ENCODE results near the gene ZNF470. TPM values are rescaled to one million over a fixed set of nuclear protein-coding genes. Genes with fewer than 3 reads are reported as not detected.

The ZNF470 gene
- 2.6 TPM for total RNA-seq
- long read RNA-seq, partial matches to known transcripts = 0 of 1 reads
- long read RNA-seq, other reads (novel, unspliced or antisense) = 1 of 1 reads

DNA sequence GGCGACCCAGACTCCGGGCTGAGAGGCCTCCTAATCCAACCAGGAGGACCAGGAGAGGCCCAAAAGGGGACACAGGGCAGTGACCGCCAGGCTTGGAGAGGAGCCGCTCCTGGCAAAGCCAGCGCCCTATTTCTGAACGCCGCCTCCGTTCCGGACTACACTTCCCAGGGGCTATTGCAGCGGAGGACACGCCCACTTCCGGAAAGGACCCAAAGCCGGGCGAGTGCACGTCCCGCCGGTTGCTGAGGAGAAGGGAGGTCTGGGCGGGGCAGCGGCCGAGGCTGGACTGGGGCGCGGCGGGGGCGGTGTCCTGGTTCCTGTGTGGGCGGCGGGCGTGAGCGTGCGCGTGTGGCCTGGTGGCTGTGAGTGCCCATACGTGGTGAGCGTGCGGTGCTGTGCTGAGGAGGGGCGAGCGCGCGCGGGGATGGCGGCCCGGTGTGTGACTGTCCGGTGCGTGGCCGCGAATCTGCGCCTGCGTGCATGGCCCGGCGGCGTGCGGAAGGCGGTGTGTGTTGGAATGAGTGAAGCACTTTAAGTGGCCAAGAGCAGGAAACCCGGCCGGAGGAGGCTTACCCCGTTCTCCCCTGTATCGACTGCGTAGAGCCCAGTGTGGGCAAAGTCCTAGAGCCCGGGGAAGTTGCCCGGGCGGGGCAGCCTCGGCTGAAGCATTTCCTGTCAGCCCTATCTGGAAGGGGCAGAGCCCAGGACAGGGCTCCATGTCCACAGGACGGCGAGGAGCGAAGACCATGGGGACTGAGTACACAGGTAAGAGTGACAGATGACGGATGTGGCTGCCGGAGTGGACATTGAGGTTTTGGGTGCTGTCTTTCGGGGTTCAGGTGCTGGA is at the start of gene ZNF470:
ZNF470 (plus strand) TSS at position 195 of the 847 bp plus-strand sequence. CDS start 2,844 bp downstream, outside the sequence.
- DNase-seq (peak; percentile 98), ATAC-seq (ENCODE audit: poor library complexity) (peak; percentile 100)
- intact Hi-C loops (cut with DNase I) = loop anchor here (2.0 kb wide), 1 partner anchor 29 kb away; the partner anchor contains the start of gene ZFP28

DNA sequence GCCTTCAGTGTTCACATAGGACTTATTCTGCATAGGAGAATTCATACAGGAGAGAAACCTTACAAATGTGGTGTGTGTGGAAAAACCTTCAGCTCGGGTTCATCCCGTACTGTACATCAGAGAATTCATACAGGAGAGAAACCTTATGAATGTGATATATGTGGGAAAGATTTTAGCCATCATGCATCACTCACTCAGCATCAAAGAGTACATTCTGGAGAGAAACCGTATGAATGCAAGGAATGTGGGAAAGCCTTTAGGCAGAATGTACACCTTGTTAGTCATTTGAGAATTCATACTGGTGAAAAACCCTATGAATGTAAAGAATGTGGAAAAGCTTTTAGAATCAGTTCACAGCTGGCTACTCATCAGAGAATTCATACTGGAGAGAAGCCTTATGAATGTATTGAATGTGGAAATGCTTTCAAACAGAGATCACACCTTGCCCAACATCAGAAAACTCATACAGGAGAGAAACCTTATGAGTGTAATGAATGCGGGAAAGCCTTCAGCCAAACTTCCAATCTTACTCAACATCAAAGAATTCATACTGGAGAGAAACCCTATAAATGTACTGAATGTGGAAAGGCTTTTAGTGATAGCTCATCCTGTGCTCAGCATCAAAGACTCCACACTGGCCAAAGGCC is 41.9 kb upstream of the ZNF470 start:
- ATAC-seq (ENCODE audit: poor library complexity) (no peak), DNase-seq (no peak)
- intact Hi-C loops (cut with DNase I) = no loop called here

DNA sequence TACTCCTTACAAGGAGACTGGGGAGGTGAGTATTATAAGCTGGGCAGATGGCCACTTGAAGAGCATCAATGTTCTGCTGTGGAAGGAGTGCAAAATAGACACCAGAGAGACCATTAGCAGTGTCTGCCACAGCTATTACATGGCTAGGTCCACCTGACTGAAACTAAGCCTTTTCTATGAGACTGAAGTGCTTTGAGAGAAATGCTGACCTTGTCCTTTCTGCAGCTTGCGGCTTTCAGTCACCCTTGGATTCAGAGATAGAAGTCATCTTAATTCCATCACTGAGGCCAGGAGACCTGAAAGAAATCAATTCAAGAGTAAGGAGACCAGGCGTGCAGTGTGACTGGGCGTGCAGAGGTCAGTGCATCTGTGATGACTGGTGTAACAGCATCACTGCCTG is 29.8 kb upstream of the ZNF470 start:
- intact Hi-C loops (cut with DNase I) = no loop called here
- DNase-seq (no peak), ATAC-seq (ENCODE audit: poor library complexity) (no peak)

DNA sequence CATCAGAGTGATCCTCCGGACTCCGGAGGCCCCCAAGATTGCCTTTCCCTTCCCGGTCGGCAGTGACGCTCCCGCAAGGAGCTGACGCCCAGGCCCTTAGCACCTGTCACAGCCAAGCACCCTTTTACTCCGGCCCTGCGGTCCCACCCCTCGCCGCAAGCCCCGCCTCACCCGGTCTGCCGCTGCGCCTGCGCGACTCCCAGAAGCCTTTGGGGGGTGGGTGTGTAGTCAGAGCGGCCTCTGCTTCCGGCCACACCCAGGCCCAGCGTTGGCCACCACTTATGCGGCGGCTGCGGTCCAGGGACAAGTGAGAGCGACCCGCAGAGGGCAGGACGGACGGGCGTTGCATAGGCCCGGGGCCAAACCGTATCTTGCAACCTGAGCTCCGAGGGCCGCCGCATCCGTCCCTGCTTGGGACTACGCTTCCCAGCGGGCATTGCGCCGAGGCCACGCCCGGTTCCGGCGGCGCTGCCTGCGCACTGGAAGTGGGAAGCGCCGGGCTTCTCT is 29.0 kb upstream of the ZNF470 start:
- peak; percentile 94 for DNase-seq
- peak; percentile 99 for ATAC-seq (ENCODE audit: poor library complexity)
- intact Hi-C loops (cut with DNase I) = loop anchor here (2.0 kb wide), 1 partner anchor 30 kb away; no protein-coding TSS in a partner anchor

DNA sequence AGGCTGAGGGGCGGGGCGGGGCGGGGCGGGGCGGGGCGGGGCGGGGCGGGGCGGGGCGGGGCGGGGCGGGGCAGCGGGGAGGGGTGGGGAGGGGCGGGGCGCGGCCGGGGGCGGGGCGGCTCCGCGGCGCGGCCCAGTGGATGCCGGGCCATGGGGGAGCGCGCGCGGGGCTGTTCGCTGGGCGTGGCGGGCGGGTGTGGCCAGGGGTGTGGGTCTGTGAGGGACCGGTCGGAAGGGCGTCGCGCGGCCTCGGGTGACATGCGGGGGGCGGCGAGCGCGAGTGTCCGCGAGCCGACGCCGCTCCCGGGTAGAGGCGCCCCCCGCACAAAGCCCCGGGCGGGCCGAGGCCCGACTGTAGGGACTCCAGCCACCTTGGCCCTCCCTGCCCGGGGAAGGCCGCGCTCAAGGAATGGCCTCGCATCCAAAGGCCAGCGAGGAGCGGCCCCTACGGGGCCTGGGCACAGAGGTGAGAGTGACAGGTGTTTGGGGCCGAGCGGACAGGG is 28.5 kb upstream of the ZNF470 start, which contains the start of gene ZFP28:
ZFP28 (plus strand) TSS at position 188 of the 503 bp plus-strand sequence; CDS start at position 259, 71 bp downstream.
- intact Hi-C loops (cut with DNase I) = loop anchor here (2.0 kb wide), 1 partner anchor 30 kb away; no protein-coding TSS in a partner anchor
- DNase-seq = peak; percentile 91
- ATAC-seq (ENCODE audit: poor library complexity) = peak; percentile 88

DNA sequence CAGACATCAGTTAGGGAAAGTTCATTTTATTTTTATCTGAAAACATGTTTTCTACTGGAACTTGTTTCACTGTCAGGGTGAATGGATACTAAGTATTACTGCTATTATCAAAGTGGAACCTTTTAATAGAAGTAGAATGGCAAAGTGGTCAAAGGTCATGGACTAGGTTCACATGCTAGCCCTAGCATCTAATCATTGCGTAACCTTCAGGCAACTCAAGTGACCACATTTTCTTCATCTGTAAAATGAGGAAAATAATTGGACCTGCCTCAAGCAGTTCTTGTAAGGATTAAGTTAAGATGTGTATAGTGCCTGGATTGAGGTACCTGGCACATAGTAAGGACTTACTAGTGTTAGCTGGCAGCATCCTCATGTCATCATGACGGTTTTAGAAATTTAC is 23.5 kb upstream of the ZNF470 start:
- intact Hi-C loops (cut with DNase I) = loop anchor here (10.0 kb wide), 1 partner anchor 129 kb away; no protein-coding TSS in a partner anchor
- ATAC-seq (ENCODE audit: poor library complexity) = no peak
- DNase-seq = no peak

DNA sequence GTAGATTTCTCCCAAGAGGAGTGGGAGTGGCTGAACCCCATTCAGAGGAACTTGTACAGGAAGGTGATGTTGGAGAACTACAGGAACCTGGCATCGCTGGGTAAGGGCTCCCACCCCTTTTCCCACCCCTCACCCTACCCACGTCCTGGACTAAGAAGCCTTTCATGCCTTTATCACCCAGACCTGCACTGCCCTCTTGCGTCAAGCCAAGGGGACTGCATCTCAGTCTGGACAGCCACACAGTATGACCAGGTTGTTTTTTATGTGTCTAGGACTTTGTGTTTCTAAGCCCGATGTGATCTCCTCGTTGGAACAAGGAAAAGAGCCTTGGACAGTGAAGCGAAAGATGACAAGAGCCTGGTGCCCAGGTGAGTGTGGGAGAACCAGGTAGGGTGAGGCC is 19.7 kb upstream of the ZNF470 start:
- no peak for ATAC-seq (ENCODE audit: poor library complexity)
- DNase-seq = no peak
- intact Hi-C loops (cut with DNase I) = loop anchor here (10.0 kb wide), 1 partner anchor 133 kb away; no protein-coding TSS in a partner anchor

DNA sequence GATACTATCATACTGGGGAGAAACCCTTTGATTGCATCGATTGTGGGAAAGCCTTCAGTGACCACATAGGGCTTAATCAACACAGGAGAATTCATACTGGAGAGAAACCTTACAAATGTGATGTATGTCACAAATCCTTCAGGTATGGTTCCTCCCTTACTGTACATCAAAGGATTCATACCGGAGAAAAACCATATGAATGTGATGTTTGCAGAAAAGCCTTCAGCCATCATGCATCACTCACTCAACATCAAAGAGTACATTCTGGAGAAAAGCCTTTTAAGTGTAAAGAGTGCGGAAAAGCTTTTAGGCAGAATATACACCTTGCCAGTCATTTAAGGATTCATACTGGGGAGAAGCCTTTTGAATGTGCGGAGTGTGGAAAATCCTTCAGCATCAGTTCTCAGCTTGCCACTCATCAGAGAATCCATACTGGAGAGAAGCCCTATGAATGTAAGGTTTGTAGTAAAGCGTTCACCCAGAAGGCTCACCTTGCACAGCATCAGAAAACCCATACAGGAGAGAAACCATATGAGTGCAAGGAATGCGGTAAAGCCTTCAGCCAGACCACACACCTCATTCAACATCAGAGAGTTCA is 12.9 kb upstream of the ZNF470 start:
- ATAC-seq (ENCODE audit: poor library complexity) (no peak), DNase-seq (no peak)
- intact Hi-C loops (cut with DNase I) = no loop called here

DNA sequence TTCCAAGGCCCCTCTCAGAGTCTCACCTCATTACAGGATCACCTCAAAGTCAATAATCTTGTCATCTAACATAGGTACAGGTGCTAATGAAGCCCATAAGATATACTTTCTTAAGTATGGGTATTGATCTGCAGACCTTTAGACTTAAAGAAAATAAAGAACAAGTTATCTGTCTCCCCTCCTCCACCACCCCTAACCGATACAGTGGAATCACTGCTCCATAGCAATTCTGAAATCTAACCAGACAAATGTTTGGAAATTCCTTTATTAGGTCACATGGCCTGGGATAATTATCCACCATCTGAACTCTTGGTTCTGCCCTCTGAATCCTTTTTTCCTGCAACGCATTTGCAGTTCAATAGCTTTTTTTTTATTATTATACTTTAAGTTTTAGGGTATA is 4.5 kb upstream of the ZNF470 start:
- DNase-seq (no peak), ATAC-seq (ENCODE audit: poor library complexity) (no peak)
- intact Hi-C loops (cut with DNase I) = no loop called here

DNA sequence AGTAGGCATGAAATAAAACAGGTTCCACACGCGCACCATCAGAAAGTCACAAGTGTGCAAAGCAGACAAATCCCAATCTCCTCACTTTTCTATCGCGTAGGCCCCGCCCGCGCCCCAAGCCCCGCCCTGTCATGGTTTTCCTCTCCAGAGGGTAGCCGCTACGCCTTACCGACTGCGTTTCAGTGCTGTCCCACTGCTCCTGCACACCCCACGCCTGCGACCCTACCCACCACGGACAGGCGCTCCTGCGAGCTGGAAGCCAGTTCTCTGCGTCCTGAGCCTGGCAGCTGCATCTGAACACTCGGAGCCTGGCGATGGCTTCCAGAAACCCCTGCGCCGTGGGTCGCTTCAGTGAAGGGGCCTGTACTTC is 379 bp upstream of the ZNF470 start:
- DNase-seq (peak; percentile 78), ATAC-seq (ENCODE audit: poor library complexity) (peak; percentile 80)
- intact Hi-C loops (cut with DNase I) = no loop called here

DNA sequence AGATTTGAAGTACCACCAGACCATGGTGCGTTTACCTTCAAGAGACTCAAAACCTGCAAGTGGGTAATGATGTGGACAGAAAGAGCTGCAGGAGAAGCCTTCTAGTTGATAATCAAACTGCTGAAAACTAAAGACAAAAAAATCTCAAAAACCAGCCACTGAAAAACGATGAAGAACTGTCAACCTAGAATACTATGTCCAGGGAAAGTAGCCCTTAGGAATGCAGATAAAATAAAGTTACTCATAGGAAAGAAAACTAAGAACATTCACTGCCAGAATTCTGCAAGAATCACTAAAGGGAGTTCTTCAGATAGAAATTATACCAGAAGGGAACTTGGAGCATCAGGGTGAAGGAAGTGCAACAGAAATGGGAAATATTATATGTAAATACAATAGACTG is 5.3 kb downstream of the ZNF470 start:
- intact Hi-C loops (cut with DNase I) = no loop called here

DNA sequence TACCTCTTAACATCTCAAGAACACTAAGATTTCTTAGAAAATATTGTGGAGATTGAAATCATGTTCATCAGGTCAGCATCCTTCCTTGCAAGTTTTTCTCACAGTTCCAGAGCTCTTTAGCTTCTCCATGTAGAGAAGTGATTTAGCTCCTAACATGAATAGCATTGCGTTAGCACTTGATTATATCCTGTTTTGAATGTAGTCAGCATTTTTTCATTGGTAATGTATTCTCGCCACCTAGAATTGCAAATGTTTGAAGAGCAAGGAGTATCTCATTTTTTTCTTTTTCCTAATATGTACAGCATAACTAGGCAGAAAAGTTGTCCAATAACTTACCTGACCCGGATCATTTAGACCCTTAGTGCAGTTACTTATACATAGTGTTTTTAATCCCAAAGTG is 6.6 kb downstream of the ZNF470 start:
- DNase-seq (no peak), ATAC-seq (ENCODE audit: poor library complexity) (no peak)
- intact Hi-C loops (cut with DNase I) = no loop called here

More for the DNA sequence above, 5.3 kb downstream of the ZNF470 start:
- ATAC-seq (ENCODE audit: poor library complexity) (no peak), DNase-seq (no peak)

DNA sequence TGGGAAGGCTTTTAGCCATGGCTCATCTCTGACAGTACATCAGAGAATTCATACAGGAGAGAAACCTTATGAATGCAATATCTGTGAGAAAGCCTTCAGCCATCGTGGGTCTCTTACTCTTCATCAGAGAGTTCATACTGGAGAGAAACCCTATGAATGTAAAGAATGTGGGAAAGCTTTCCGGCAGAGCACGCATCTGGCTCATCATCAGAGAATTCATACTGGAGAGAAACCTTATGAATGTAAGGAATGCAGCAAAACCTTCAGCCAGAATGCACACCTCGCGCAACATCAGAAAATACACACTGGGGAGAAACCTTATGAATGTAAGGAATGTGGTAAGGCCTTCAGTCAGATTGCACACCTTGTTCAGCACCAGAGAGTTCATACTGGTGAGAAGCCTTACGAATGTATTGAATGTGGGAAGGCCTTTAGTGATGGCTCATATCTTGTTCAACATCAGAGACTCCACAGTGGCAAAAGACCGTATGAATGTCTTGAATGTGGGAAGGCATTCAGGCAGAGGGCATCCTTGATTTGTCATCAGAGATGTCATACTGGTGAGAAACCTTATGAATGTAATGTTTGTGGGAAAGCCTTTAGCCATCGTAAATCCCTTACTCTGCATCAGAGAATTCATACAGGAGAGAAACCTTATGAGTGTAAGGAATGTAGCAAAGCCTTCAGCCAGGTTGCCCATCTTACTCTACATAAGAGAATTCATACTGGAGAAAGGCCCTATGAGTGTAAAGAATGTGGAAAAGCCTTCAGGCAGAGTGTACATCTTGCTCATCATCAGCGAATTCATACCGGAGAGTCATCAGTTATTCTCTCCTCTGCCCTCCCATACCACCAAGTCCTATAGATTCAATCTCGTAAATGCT is 10.7 kb downstream of the ZNF470 start:
- intact Hi-C loops (cut with DNase I) = no loop called here
- DNase-seq (no peak), ATAC-seq (ENCODE audit: poor library complexity) (no peak)

DNA sequence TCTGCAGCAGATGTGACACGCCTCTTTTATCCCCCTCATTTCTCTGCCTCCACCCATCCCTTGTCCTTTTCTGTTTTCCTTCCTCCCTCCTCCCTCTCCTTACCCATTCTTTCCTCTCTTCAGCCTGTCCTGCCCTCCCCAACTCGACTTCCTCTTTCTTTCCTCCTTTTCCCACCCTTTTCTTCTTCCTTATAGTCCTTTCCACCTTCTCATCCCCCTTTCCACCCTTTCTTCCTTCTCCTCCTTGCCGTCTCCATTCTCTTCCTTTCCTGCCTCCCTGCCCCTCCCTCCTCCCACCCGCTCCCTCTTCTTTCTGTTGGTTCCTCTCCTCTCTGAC is 27.1 kb downstream of the ZNF470 start:
- intact Hi-C loops (cut with DNase I) = no loop called here
- ATAC-seq (ENCODE audit: poor library complexity) (no peak), DNase-seq (no peak)

DNA sequence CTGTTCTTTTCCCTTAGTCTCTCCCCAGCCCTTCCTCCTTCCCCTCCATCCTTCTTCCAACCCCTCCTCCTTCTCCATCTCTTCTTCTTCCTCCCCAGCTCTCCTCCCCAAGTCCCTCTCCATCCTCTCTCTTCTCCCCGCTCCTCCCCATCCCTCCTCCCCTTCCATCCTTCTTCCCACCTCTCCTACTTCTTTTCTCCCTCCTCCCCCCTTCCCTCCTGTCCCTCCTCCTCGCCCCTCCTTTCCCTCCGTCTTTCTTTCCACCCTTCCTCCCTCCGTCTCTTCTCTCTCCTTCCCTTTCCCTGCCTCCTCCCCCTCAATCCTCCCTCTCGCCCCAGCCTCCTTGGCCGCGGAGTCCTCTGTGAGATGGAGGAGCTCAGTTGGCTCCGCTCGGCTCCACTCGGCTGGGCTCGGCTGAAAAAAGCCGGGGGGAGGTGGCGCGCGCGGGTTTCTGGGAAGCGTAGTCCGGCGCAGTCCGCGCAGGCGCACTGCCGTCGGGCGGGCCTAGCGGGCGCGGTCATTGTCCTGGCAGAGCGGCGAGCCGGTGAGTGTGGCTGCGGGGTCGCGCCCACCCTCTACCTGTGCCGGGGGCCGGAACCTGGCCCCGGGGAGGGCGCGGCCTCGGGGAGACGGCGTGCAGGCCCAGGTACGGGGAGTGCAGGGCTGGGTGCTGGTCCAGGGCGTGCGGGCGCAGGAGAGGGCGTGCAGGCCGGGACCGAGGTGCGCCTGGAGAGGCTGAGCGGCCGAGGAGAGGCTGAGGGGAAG is 27.7 kb downstream of the ZNF470 start, which contains the start of gene ZNF71:
ZNF71 (plus strand) TSS at position 520 of the 765 bp plus-strand sequence. CDS start 6,257 bp downstream, outside the sequence.
- intact Hi-C loops (cut with DNase I) = no loop called here
- peak; percentile 95 for DNase-seq
- peak; percentile 100 for ATAC-seq (ENCODE audit: poor library complexity)

DNA sequence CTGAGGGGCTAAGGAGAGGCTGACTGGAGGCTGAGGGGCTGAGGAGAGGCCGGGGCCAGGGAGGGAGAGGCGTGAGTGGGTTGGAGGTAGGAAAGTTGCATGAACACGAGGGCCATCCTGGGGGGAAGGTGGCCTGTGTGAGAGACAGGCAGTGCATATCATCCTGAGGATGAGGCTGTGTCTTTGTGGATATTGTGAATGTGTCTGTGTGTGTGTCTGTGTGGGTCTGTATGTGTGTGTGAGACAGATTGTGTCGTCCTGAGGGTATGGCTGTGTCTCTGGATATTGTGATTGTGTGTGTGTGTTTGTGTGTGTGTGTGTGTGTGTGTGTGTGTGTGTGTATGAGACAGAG is 28.3 kb downstream of the ZNF470 start:
- ATAC-seq (ENCODE audit: poor library complexity) = no peak
- intact Hi-C loops (cut with DNase I) = no loop called here
- DNase-seq = no peak

DNA sequence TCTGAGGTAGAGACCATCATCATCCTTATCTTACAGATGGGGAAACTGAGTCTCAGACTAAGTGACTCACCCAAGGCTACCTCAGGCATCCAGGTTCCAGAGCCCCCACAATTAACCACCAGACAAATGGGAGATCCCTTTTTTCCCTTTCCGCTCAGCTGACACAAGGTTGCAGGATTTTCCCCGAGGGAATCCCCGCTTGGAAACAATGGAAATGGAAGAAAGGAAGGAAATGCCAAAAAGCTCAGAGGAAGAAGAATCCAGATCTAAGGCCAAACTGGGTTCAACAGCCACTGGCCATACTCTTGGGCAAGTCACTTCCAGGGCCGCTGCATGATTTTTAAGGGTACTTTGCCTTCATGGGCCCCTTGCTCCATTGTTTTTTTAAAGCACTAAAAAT is 29.4 kb downstream of the ZNF470 start:
- no peak for DNase-seq
- no peak for ATAC-seq (ENCODE audit: poor library complexity)
- intact Hi-C loops (cut with DNase I) = no loop called here

Data from Right ventricle myocardium superior (tissue), 1 donor.